K562 (cell line): ENCODE results near the gene MADD.

Experiments used
- ASH1L ChIP-seq: fragments of 450-650 bp; IDR thresholded peaks from 2 replicates; pipeline ENCODE4 v1.6.1; 2018; ENCODE audit warnings: borderline replicate concordance, mild to moderate bottlenecking, low read depth; ENCODE audit not compliant: partially characterized antibody
- ATF7 ChIP-seq: fragments of 450-650 bp; IDR thresholded peaks from 2 replicates; pipeline ENCODE4 v1.7.1; 2014; ENCODE audit warnings: mild to moderate bottlenecking, moderate library complexity
- CTCF ChIP-seq, 3 experiments: IDR thresholded peaks in 2 of 3; conservative IDR thresholded peaks in 1 of 3; 2 replicates each; pipeline ENCODE4 v1.5.1; 2011 to 2012; ENCODE audit warnings: low read length in 3 of 3, mild to moderate bottlenecking in 3 of 3, control low read depth in 2 of 3, improper control_type of control experiment in 1 of 3, inconsistent platforms in 1 of 3, low read depth in 1 of 3, mixed read lengths in 1 of 3, moderate library complexity in 1 of 3; ENCODE audit not compliant: insufficient read depth in 2 of 3
- EP300 ChIP-seq: IDR thresholded peaks from 2 replicates; pipeline ENCODE4 v1.6.1; 2012; ENCODE audit warnings: low read length, improper control_type of control experiment
- GTF2F1 ChIP-seq: IDR thresholded peaks from 2 replicates; pipeline ENCODE4 v1.6.1; 2011; ENCODE audit warnings: low read depth, low read length, improper control_type of control experiment
- JUNB ChIP-seq: fragments of 450-650 bp; formaldehyde crosslinking; conservative IDR thresholded peaks from 2 replicates; pipeline ENCODE4 v1.4.0; 2020; ENCODE audit warnings: mild to moderate bottlenecking
- KLF1 ChIP-seq: fragments of 450-650 bp; IDR thresholded peaks from 2 replicates; pipeline ENCODE4 v1.6.1; 2016; ENCODE audit warnings: missing genetic modification characterization, missing compliant biosample characterization
- NR2C2 ChIP-seq, 2 experiments: fragments of 200-800 bp in 1 of 2; sonication (Bioruptor generic) in 1 of 2; sonication (generic) in 1 of 2; formaldehyde crosslinking in 1 of 2; IDR thresholded peaks; 2 replicates each; pipeline versions ENCODE4 v1.6.1 to v1.8.0; 2016 to 2022; ENCODE audit warnings: mild to moderate bottlenecking in 1 of 2, missing compliant biosample characterization in 1 of 2, missing genetic modification characterization in 1 of 2, missing genetic modification reagents in 1 of 2
- POLR2G ChIP-seq: fragments of 200-400 bp; formaldehyde crosslinking; IDR thresholded peaks from 2 replicates; pipeline ENCODE4 v1.6.1; 2017; ENCODE audit warnings: low read depth, mild to moderate bottlenecking, antibody characterized with exemption, low read length, moderate library complexity
- RBM25 ChIP-seq: fragments of 200-400 bp; formaldehyde crosslinking; IDR thresholded peaks from 2 replicates; pipeline ENCODE4 v1.6.1; 2018; ENCODE audit warnings: low read length, low read depth, moderate library complexity; ENCODE audit not compliant: severe bottlenecking
- ZNF445 ChIP-seq: fragments of 250-450 bp; sonication (Bioruptor Pico); IDR thresholded peaks from 2 replicates; pipeline ENCODE4 v1.4.0; 2020; ENCODE audit warnings: low read depth, mild to moderate bottlenecking, moderate library complexity
- ZSCAN29 ChIP-seq: fragments of 450-650 bp; IDR thresholded peaks from 2 replicates; pipeline ENCODE4 v1.6.1; 2017
- TF ChIP-seq, protein P1 (sequence below): sonication (generic); formaldehyde crosslinking; IDR thresholded peaks from 2 replicates; pipeline ENCODE4 v1.9.0; 2022; ENCODE audit warnings: mild to moderate bottlenecking, missing genetic modification reagents

- TF ChIP-seq ASH1L, result no peak
- TF ChIP-seq EP300, result no peak
- no peak for TF ChIP-seq NR2C2 (CRISPR knock-in tag; IDR thresholded peaks at IDR 0.05)
- no peak for TF ChIP-seq NR2C2 (tag; IDR thresholded peaks at IDR 0.05)
- no peak for TF ChIP-seq ZNF445 (CRISPR knock-in tag)
- TF ChIP-seq CTCF (IDR thresholded peaks at IDR 0.05 in 2 of 3, conservative IDR thresholded peaks at IDR 0.05 in 1 of 3; ENCODE audit: insufficient read depth in 2 of 3, low read depth in 1 of 3, low read length in 3 of 3), result no peak
- TF ChIP-seq, protein P1, sequence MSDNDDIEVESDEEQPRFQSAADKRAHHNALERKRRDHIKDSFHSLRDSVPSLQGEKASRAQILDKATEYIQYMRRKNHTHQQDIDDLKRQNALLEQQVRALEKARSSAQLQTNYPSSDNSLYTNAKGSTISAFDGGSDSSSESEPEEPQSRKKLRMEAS (CRISPR knock-in tag), result no peak
- TF ChIP-seq ZSCAN29, result no peak
- no peak for TF ChIP-seq POLR2G
- no peak for TF ChIP-seq ATF7
- no peak for TF ChIP-seq GTF2F1
- TF ChIP-seq RBM25, result no peak
- no peak for TF ChIP-seq JUNB (CRISPR knock-in tag)
- TF ChIP-seq KLF1 (tag), result no peak
These were observed 21.6 kb upstream of the MADD start for GRCh38 chr11:47248304-47248663.
